SKM-1 (cell line): Measurements from ENCODE around the gene ASPSCR1.

Experiments used
- DNase-seq: peaks from one replicate; lab custom pipeline; 2025; ENCODE audit not compliant: unreplicated experiment; lab: John Stamatoyannopoulos, UW

The ASPSCR1 gene

DNA sequence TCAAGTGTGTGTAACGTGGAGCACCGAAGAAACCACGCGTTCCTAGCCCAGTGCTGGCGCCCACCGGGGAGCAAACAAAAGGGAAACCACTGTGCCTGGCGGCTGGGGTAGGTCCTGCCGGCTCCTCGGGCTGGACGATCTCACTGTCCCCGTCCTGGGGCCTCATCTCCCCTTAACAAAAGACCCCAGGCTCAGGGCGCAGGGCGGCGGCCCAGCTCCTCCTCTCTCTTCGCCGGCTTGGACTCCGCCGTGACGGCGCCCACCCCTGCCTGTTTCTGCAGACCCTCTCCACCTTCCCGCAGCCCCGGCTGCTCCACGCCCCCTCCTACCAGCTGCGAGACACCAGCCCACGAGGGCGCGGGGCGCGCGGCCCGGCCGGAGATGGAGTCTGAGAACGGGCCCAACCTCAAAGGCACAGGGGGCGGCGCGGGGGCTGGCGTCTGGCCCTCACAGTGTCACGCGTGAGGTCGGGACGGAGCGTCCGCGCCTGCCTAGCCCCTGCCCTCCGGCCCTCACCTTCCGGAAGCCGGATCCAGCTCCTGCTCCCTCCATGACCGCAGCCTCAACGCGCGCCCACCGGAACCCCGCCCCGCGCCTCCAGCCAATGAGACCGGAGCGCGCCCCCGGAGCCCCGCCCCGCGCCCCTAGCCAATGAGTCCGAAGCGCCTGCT lies 45.0 kb downstream of the ASPSCR1 start, which contains the start of gene CENPX:
Gene CENPX, minus strand, starts transcription at position 569 of the 671 bp plus-strand sequence. Its CDS starts 17 bp downstream, at position 552.
- DNase-seq: no peak

GRCh38 chr17:82022981-82023446 lies 45.6 kb downstream of the ASPSCR1 start, which contains the start of gene LRRC45:
Gene LRRC45 (plus strand): TSS chr17:82023305. CDS start chr17:82023644, 339 bp downstream.
- DNase-seq: peak; percentile 99

- DNase-seq: no peak
Measured at GRCh38 chr17:82023447-82024241, 46.2 kb downstream of the ASPSCR1 start.

DNA sequence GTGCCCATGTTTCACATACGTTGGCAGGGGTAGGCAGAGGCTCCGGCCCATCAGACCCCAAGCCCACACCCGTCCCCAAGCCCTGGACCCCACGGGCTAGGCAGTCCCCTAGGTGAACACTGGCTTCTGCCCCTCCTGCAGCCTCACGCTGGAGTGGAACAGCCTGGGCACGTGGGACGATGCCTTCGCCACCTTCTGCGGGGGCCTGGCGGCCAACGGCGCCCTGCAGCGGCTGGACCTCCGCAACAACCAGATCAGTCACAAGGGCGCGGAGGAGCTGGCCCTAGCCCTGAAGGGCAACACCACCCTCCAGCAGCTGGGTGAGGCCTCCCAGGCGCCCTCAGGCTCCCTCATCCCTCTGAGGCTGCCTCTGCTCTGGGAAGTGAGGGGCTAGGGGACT lies 47.4 kb downstream of the ASPSCR1 start:
- no peak for DNase-seq

DNA sequence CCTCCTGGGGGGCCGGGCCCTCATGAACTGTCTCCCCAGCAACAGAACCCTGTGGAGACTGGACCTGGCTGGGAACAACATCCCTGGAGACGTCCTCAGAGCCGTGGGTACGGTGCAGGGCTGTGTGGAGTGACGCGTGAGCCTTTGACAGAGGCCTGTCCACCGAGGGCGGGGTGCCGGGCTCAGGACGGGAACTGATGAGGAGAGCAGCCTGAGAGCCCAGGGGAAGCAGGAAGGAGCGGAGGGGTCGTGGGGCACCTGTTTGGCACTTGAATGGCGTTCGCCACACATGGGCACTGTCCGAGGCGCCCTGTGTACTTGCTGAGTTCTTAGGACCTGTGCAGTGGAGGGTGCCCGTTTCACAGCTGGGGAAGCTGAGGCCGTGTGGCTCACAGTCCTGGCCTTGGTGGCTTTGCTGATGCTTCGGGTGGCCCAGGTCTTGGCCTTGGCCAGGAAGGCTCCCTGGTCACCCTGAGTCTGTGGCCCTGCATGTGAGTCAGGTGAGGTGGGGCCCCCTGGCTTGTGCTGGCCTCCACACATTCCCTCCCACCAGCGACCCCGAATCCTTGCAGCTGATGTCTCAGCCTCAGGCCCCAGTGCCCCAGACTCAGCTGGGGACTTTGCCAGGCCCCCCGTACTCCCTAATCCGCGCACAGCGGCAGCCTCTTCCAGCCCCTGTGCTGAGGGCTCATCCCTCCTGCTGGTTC lies 48.1 kb downstream of the ASPSCR1 start:
- no peak for DNase-seq

GRCh38 chr17:82028246-82028645 lies 50.8 kb downstream of the ASPSCR1 start:
- no peak for DNase-seq

DNA sequence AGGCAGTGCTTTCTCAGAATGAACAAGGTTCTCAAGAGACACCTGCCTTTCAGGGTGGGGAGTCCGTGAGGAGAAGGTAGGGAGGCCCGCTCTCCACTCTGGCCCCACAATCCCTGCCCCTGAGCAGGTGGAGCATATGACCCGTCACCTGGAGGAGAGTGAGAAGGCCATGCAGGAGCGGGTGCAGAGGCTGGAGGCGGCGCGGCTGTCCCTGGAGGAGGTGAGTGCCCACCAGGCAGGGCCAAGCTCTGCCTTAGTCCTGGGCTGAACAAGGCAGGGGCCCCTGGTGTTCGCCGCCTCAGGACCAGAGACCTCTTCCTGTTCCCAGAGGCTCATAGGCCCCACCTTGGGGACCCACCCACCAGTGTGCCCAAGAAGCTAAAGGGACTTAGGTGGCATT lies 51.5 kb downstream of the ASPSCR1 start:
- DNase-seq: no peak

GRCh38 chr17:82029391-82029790 lies 52.0 kb downstream of the ASPSCR1 start:
- DNase-seq: no peak

GRCh38 chr17:82029990-82030469 lies 52.6 kb downstream of the ASPSCR1 start:
- no peak for DNase-seq

DNA sequence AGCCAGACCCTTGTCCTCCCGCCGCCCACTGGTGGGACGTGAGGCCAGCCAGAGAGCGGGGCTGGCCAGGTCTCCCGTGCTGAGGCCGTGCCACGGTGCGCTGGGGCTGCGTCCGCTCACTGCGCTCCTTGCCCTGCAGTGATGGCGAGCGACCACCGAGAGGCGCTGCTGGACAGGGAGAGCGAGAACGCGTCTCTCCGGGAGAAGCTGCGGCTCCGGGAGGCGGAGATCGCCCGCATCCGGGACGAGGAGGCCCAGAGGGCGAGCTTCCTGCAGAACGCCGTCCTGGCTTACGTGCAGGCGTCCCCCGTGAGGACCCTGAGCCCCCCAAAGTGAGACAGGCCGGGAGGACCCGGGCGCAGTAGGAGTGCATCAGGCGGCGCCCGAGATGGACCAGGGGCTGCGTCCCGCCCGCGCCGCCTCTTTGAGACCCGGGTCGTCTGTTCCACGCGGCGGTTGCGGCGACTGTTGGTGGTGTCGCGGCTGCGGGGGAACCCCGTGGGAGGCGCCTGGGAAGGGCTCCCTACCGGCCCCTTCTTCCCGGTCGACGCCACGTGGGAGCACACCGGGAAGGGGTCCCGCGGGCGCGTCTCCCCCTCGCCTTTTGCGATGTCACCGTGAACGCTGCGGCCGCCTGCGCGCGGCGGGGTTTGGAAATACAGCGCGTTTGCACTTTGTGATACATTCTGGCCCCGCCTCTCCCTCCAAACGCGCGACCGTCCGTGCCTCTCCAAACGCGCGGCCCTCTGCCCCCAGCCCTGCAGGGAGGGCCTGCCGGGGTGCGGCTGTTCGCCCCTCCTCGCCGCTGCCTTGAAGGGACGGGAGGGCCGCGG lies 53.3 kb downstream of the ASPSCR1 start:
- no peak for DNase-seq

DNA sequence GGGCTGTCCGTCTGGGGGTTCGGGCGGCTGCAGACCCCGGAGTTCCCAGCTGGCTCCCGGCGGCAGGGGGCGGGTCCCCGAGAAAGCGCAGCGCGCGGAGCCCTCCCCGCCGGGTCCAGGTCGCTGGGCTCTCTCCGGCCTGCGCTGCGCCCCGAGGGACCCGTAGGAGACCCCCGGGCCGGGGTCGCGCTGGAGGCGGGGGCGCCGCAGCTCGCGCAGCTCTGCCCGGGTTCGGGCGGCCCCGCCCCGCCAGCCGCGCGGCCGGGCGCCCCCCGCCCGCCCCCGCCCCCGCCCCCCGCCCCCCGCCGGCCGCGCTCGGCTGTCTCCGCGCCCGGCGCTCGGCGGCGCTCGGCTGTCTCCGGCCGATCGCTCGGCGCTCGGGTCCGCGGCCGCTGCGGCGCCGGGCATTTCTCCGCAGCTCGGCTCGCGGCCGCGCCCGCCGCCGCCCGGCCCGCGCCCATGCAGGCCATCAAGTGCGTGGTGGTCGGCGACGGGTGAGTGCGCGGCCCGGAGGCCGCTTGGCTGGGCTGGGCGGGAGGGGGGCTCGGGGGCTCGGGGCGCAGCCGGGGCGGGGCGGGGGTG lies 54.0 kb downstream of the ASPSCR1 start, which contains the start of gene RAC3:
Gene RAC3, plus strand, starts transcription at position 376 of the 582 bp plus-strand sequence. Its CDS starts 84 bp downstream, at position 460.
- DNase-seq: no peak

DNA sequence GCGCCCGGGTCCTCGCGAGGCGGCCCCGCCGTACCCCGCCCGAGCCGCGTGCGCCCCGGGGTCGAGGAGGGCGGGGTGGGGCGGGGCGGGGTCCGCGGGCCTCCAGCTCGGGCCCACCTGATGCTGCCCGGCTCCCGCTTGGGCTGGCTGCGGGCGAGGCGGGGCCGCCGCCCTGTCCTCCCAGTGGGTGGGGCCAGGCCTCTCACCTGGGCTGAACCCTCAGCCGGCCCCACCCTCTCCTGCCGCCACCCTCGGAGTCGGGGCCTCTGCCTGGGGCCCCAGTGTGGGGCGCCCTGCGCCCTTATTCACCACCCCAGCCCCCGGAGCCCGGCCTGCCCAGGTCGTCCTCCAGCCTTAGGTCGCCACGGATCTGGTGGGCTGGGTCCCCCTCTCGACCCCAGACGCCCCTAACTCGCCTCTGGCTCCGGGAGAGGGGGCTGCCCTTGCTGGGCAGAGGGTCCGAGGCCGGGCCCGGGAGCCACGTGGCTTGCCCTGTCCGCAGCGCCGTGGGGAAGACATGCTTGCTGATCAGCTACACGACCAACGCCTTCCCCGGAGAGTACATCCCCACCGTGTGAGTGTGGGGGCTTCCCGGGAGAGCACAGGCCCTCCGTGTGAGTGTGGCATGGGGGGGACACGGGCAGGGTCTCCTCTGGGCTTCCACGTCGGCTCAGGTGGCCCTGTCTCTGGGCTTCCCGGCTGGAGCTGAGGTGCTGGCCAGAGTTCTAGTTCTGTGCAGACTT lies 54.6 kb downstream of the ASPSCR1 start:
- DNase-seq: no peak

- DNase-seq: no peak
Measured at GRCh38 chr17:82033359-82034085, 56.1 kb downstream of the ASPSCR1 start.

DNA sequence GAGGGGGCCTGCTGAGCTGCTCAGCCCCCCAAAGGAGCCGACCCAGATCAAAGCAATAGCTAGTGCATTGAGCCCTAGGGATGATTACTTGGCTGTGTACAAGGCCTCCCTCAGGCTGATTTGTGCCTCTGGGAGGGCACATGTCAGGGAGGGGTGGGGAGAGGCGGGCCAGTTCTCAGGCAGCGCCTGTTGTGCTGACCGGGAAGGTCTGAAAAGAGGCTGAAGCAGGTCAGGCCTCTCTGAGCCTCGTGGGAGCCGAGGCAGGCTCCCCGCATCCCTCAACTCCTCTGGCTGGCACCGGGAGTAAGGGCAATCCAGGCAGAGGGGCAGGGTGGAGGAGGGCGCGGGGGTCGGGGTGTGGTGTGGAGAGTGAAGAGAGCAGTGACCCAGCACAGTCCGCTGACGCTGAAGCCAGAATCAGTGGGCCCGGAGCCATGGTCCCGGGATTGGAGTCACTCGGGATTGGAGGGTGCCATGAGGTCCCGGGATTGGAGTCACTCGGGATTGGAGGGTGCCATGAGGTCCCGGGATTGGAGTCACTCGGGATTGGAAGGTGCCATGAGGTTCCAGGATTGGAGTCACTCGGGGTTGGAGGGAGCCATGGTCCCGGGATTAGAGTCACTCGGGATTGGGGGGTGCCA lies 57.1 kb downstream of the ASPSCR1 start:
- DNase-seq: no peak

GRCh38 chr17:82035488-82035887 lies 58.1 kb downstream of the ASPSCR1 start:
- DNase-seq: no peak

GRCh38 chr17:82035956-82036633 lies 58.7 kb downstream of the ASPSCR1 start:
- no peak for DNase-seq

DNA sequence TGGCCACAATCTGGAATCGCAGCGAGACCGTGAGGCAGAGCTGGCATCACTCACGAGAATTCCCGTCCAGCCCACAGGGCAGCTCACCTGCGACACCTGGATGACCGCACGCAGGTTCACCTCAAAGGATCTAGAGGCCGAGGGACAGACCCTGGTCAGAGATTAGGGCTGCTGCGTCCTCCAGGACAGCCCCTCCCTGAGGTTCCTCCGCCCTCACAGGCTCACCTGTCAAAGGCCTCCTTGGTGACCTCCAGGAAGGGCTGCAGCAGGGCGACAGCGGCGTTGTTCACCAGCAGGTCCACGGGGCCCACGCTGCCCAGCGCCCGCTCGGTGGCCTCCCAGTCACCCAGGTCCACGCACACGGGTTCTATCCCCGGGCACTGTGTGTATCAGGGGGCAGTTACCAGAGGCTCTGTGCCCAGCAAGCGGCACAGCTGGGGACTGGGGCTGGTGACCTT lies 59.2 kb downstream of the ASPSCR1 start:
- DNase-seq: no peak
